Testis (tissue), 3 donors: ENCODE results near the gene ZNF276. TPM values are rescaled to one million over a fixed set of nuclear protein-coding genes. Genes with fewer than 3 reads are reported as not detected.
A peak's percentile ranks its signal among the peaks of the same experiment; 100 is the strongest.
"Not testable (repeated sequence)": the region's sequence is repeated elsewhere in the genome, so short reads cannot be mapped to it uniquely, and the experiment has no call there.

Experiments
- DNase-seq: peaks from one replicate; pipeline ENCODE4 v3.0.0-alpha.2; 2019
- H3K27ac ChIP-seq, 2 donors: fragments of 200-600 bp; sonication (generic); one replicate each; pipeline ENCODE4 v1.5.1; 2019
- H3K27me3 ChIP-seq: fragments of 200-600 bp; sonication (generic); one replicate; pipeline ENCODE4 v1.5.1; 2019
- H3K36me3 ChIP-seq: fragments of 200-600 bp; sonication (generic); one replicate; pipeline ENCODE4 v1.5.1; 2017; ENCODE audit warnings: low read depth; ENCODE audit errors: missing control alignments
- H3K4me1 ChIP-seq: fragments of 200-600 bp; sonication (generic); one replicate; pipeline ENCODE4 v1.5.1; 2019
- H3K4me3 ChIP-seq, 2 donors: fragments of 200-600 bp; sonication (generic); one replicate each; pipeline ENCODE4 v1.5.1; 2017 to 2019
- H3K9me3 ChIP-seq: fragments of 200-600 bp; sonication (generic); one replicate; pipeline ENCODE4 v1.5.1; 2017
- POLR2A ChIP-seq: fragments of 450-650 bp; IDR thresholded peaks from one replicate; pipeline ENCODE4 v1.6.1; 2017; ENCODE audit warnings: antibody characterized with exemption, mild to moderate bottlenecking, moderate library complexity
- WGBS, 2 donors: methylation state at CpG; one replicate each; pipeline ENCODE4 v1.1.5; 2018; 5-methylcytosine and 5-hydroxymethylcytosine counted together
- intact Hi-C: fragments of 100-400 bp; cut with DNase I; formaldehyde crosslinking; loops from one replicate; pipeline ENCODE4 v1.15.1; 2023; ENCODE audit warnings: low total_unique reads
- polyA plus RNA-seq: library from polyadenylated mRNA; stranded (reverse); fragments of 350-450 nt; fragmentation: Illumina TruSeq; extraction: RNeasy Lipid Tissue Mini Kit (QIAGEN cat#74804); gene quantifications from one replicate; pipeline ENCODE4 v1.2.3, GENCODE V29; 2014; ENCODE audit warnings: low read depth, low replicate concordance; ENCODE audit not compliant: insufficient read depth
- total RNA-seq, 2 donors: library from RNA; depleted of rRNA; stranded (reverse); fragments of >200 nt; gene quantifications; one replicate each; pipeline ENCODE4 v1.2.3, GENCODE V29; 2016
- TF ChIP-seq, protein P1 (sequence below), 3 experiments: fragments of 450-650 bp in 2 of 3; fragments of 200-600 bp in 1 of 3; sonication (generic) in 1 of 3; IDR thresholded peaks; one replicate each; pipeline ENCODE4 v1.5.1; 2016 to 2019; ENCODE audit warnings: antibody characterized with exemption in 3 of 3, mild to moderate bottlenecking in 2 of 3, moderate library complexity in 1 of 3

The ZNF276 gene
- total and polyA plus RNA-seq, 3 donors from 2014 or later, result 31.0 to 48.4 (median 37.8) TPM

DNA sequence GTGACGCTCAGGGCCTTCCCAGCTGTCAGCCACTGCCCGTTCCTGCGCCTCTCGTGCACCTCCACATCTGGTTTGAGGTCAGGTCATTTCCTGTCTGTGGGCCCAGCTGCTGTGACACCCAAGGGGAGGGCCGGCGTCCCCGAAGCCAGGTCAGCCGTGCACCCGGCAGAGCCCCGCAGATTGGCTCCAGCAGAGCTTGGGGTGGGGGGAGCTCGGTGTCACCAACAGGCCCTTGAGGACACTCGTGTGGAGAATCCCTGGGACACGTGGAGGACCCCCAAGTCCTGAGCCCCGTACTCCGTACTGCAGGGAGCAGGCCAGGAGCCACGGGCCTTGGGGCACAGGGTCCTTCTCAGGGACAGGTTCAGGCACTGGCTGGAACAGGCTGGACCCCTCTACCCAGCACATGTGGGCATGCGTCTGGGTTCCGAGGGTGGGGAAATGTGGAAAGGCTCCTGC, 24.6 kb upstream of the ZNF276 start:
- intact Hi-C loops, result no loop called here
- WGBS, 2 donors, result 83% methylated on average over 18 of the region's 18 CpGs; no CpG with 5 or more reads in 1 of the 2 donors
- Histone ChIP-seq H3K9me3 (no peaks in the 10 kb centered on the region), H3K27ac (no peak overlapping the region), H3K4me3 (no peak overlapping the region), H3K27me3 (no peaks in the 10 kb centered on the region), H3K36me3 (no peaks in the 10 kb centered on the region), H3K4me1 (peaks cover 13% of the 10 kb centered on the region)
- DNase-seq, result no peak
- TF ChIP-seq POLR2A, result no peak
- TF ChIP-seq, protein P1, sequence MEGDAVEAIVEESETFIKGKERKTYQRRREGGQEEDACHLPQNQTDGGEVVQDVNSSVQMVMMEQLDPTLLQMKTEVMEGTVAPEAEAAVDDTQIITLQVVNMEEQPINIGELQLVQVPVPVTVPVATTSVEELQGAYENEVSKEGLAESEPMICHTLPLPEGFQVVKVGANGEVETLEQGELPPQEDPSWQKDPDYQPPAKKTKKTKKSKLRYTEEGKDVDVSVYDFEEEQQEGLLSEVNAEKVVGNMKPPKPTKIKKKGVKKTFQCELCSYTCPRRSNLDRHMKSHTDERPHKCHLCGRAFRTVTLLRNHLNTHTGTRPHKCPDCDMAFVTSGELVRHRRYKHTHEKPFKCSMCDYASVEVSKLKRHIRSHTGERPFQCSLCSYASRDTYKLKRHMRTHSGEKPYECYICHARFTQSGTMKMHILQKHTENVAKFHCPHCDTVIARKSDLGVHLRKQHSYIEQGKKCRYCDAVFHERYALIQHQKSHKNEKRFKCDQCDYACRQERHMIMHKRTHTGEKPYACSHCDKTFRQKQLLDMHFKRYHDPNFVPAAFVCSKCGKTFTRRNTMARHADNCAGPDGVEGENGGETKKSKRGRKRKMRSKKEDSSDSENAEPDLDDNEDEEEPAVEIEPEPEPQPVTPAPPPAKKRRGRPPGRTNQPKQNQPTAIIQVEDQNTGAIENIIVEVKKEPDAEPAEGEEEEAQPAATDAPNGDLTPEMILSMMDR (IDR thresholded peaks at IDR 0.05), result no peak

DNA sequence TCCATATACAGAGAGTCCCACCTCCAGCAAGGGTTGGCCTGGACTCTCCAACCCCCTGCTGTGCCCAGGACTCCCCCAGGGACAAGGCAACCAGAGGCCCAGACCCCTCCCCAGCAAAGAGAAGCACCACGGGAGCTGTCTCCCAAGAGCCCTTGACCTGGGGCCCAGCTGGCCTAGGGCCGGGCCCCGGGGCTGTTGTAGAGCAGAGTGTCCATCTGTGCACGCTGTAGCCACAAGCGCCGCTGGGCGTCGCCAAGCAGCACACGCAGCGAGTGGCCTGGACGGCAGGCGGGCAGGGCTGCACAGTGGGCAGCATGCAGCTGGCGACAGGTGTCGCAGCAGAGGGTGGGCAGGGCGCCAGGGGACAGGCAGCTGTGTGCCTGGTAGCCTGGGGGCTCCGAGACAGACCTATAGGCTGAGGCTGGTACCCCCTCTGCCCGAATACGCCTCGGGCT, 24.1 kb upstream of the ZNF276 start:
- DNase-seq, result no peak
- Histone ChIP-seq H3K27ac (no peak overlapping the region), H3K36me3 (no peaks in the 10 kb centered on the region), H3K27me3 (no peaks in the 10 kb centered on the region), H3K4me1 (peaks cover 13% of the 10 kb centered on the region), H3K9me3 (no peaks in the 10 kb centered on the region), H3K4me3 (no peak overlapping the region)
- no peak for TF ChIP-seq POLR2A
- TF ChIP-seq, protein P1 (IDR thresholded peaks at IDR 0.05), result no peak
- 88 to 90% methylated on average over 3 to 19 of the region's 19 CpGs for WGBS, 2 donors
- intact Hi-C loops, result no loop called here

DNA sequence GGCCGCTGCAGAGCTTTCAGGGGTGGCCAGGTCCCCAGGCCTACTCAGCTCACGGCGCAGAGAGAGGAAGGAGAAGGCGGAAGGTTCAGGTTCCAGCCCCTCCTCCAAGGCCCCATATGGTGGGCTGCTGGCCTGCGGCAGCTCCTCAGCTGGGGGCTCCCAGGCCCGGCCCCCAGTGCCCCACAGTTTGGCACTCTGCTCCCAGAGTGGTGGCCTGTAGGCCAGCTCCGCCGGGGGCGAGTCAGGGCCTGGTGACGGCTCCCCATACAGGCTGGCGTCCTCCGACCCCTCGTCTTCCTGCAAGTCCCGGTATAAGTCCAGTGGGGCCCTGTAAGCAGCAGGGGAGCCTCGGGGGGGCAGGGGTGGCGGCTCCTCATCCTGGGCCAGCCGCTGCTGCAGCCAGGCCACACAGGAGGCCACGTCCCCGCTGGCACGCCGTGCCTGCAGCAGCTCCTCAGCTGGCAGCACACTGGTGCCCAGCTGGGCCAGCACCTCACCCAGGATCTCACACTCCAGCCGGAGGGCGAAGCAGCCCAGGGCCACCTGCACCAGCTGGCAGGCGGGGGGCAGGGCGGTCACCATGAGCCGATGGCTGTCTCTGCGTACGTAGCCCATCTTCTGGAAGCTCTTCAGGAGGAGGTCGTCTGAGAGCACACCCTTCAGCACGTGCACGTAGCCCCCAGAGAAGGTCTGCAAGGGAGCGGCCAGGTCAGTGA, 23.6 kb upstream of the ZNF276 start:
- 87 to 89% methylated on average over 10 to 27 of the region's 32 CpGs for WGBS, 2 donors
- intact Hi-C loops, result no loop called here
- Histone ChIP-seq H3K9me3 (no peaks in the 10 kb centered on the region), H3K36me3 (no peaks in the 10 kb centered on the region), H3K4me3 (no peak overlapping the region), H3K27ac (no peak overlapping the region), H3K27me3 (no peaks in the 10 kb centered on the region), H3K4me1 (peaks cover 13% of the 10 kb centered on the region)
- no peak for TF ChIP-seq POLR2A
- TF ChIP-seq, protein P1 (IDR thresholded peaks at IDR 0.05), result no peak
- DNase-seq, result no peak

DNA sequence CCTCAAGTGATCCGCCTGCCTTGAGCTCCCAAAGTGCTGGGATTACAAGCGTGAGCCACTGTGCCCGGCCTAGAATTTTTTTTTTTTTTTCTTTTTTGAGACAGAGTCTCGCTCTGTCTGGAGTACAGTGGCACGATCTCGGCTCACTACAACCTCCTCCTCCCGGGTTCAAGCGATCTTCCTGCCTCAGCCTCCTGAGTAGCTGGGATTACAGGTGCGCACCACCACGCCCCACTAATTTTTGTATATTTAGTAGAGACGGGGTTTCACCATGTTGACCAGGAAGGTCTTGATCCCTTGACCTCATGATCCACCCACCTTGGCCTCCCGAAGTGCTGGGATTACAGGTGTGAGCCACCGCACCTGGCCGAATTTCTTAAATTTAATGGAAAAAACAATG, 22.6 kb upstream of the ZNF276 start:
- DNase-seq, intact Hi-C loops: not testable (repeated sequence)

DNA sequence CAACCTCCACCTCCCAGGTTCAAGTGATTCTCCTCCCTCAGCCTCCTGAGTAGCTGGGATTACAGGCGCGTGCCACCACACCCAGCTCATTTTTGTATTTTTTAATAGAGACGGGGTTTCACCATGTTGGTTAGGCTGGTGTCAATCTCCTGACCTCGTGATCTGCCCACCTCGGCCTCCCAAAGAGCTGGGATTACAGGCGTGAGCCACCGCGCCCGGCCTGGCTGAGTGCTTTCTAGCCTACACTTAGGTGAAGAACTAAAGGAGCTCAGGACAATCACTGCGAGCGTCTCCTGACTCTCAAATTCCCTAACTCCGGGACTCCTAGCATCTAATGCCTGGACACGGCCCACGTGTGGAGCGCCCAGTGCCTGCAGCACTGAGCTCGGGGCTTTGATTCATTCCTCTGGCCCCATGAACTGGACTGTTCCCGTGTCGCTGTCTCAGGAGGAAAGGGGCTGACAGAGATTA, 21.7 kb upstream of the ZNF276 start:
- intact Hi-C loops, H3K27me3 ChIP-seq: not testable (repeated sequence)
- peak overlapping the region in 1 of 2 donors; percentile 80 for H3K4me3 ChIP-seq

More for the DNA sequence above, 22.6 kb upstream of the ZNF276 start:
- WGBS, 2 donors, result 92 to 95% methylated on average over 14 of the region's 14 CpGs
- not testable (repeated sequence) for H3K27me3 ChIP-seq, H3K27ac ChIP-seq, H3K9me3 ChIP-seq, H3K4me3 ChIP-seq, H3K36me3 ChIP-seq
- peaks cover 13% of the 10 kb centered on the region for H3K4me1 ChIP-seq

More for the DNA sequence above, 21.7 kb upstream of the ZNF276 start:
- peak overlapping the region in 1 of 2 donors; percentile 85 for H3K27ac ChIP-seq
- 30 to 39% methylated on average over 17 to 18 of the region's 18 CpGs for WGBS, 2 donors
- not testable (repeated sequence) for H3K36me3 ChIP-seq, H3K9me3 ChIP-seq, DNase-seq
- peaks cover 13% of the 10 kb centered on the region for H3K4me1 ChIP-seq
